HEK293 (cell line): ENCODE measurements around the gene ARHGAP24.

Source experiments
- CTCF ChIA-PET: fragments of 350-600 bp; formaldehyde crosslinking; extraction: SDS; loops from one replicate; lab custom pipeline; 2021; ENCODE audit warnings: antibody characterized with exemption; lab: Yijun Ruan, JAX
- POLR2A ChIA-PET: fragments of 300-600 bp; formaldehyde crosslinking; extraction: SDS; loops from one replicate; lab custom pipeline; 2020; ENCODE audit warnings: antibody characterized with exemption, inconsistent platforms; lab: Yijun Ruan, JAX
- H3K27ac ChIP-seq: fragments of 200-500 bp; sonication (Bioruptor generic); 2 replicates; pipeline ENCODE4 v1.5.1; 2014; ENCODE audit warnings: low read depth, low read length, control low read depth, inconsistent platforms; ENCODE audit errors: extremely low read depth
- H3K36me3 ChIP-seq, 2 experiments: fragments of 200-500 bp in 1 of 2; sonication (Bioruptor generic) in 1 of 2; 1 replicate in 1 of 2; 2 replicates in 1 of 2; pipeline ENCODE4 v1.5.1; 2014 to 2017; ENCODE audit warnings: inconsistent platforms in 2 of 2, low read length in 2 of 2; ENCODE audit not compliant: control insufficient read depth in 2 of 2, insufficient read depth in 1 of 2
- H3K4me1 ChIP-seq: fragments of 200-500 bp; sonication (Bioruptor generic); 2 replicates; pipeline ENCODE4 v1.5.1; 2014; ENCODE audit warnings: mild to moderate bottlenecking, low read length, inconsistent platforms; ENCODE audit not compliant: control insufficient read depth, insufficient read depth
- H3K4me3 ChIP-seq: 2 replicates; pipeline ENCODE4 v1.5.1; 2011; ENCODE audit warnings: low read depth, mild to moderate bottlenecking, control low read depth, low read length, moderate library complexity
- H3K9me3 ChIP-seq: fragments of 200-500 bp; sonication (Bioruptor generic); 2 replicates; pipeline ENCODE4 v1.5.1; 2014; ENCODE audit warnings: low read depth, low read length, inconsistent platforms; ENCODE audit not compliant: control insufficient read depth, insufficient read depth
- BCL11B ChIP-seq: fragments of 450-650 bp; formaldehyde crosslinking; IDR thresholded peaks from 2 replicates; pipeline ENCODE4 v1.5.1; 2016; ENCODE audit warnings: low read depth, missing biosample characterization, missing genetic modification characterization
- EGR2 ChIP-seq: fragments of 450-650 bp; formaldehyde crosslinking; IDR thresholded peaks from 2 replicates; pipeline ENCODE4 v1.5.1; 2016; ENCODE audit warnings: low read depth, missing biosample characterization, missing genetic modification characterization
- FEZF1 ChIP-seq: fragments of 450-650 bp; formaldehyde crosslinking; IDR thresholded peaks from 2 replicates; pipeline ENCODE4 v1.5.1; 2016; ENCODE audit warnings: missing biosample characterization, missing genetic modification characterization
- MEIS1 ChIP-seq: sonication (generic); formaldehyde crosslinking; IDR thresholded peaks from 2 replicates; pipeline ENCODE4 v1.8.1; 2022; ENCODE audit warnings: missing genetic modification reagents, mild to moderate bottlenecking, borderline replicate concordance
- SP3 ChIP-seq: fragments of 450-650 bp; formaldehyde crosslinking; IDR thresholded peaks from 2 replicates; pipeline ENCODE4 v1.5.1; 2016; ENCODE audit warnings: missing biosample characterization, missing genetic modification characterization
- ZBTB17 ChIP-seq: fragments of 450-650 bp; formaldehyde crosslinking; IDR thresholded peaks from 2 replicates; pipeline ENCODE4 v1.5.1; 2016; ENCODE audit warnings: missing biosample characterization, missing genetic modification characterization
- ZBTB48 ChIP-seq: fragments of 450-650 bp; formaldehyde crosslinking; IDR thresholded peaks from 2 replicates; pipeline ENCODE4 v1.5.1; 2016; ENCODE audit warnings: missing biosample characterization, missing genetic modification characterization
- ZFP37 ChIP-seq: fragments of 450-650 bp; formaldehyde crosslinking; IDR thresholded peaks from 2 replicates; pipeline ENCODE4 v1.5.1; 2016; ENCODE audit warnings: missing biosample characterization, missing genetic modification characterization
- ZIC2 ChIP-seq: fragments of 450-650 bp; formaldehyde crosslinking; IDR thresholded peaks from 2 replicates; pipeline ENCODE4 v1.5.1; 2016; ENCODE audit warnings: missing biosample characterization, missing genetic modification characterization
- ZNF175 ChIP-seq: fragments of 450-650 bp; formaldehyde crosslinking; IDR thresholded peaks from 2 replicates; pipeline ENCODE4 v1.5.1; 2016; ENCODE audit warnings: missing biosample characterization, missing genetic modification characterization
- ZNF26 ChIP-seq: fragments of 450-650 bp; formaldehyde crosslinking; IDR thresholded peaks from 2 replicates; pipeline ENCODE4 v1.5.1; 2016; ENCODE audit warnings: missing biosample characterization, missing genetic modification characterization
- ZNF350 ChIP-seq: fragments of 450-650 bp; formaldehyde crosslinking; IDR thresholded peaks from 2 replicates; pipeline ENCODE4 v1.5.0; 2017; ENCODE audit warnings: missing biosample characterization, mild to moderate bottlenecking, missing genetic modification characterization
- ZNF391 ChIP-seq: fragments of 450-650 bp; formaldehyde crosslinking; IDR thresholded peaks from 2 replicates; pipeline ENCODE4 v1.5.1; 2016; ENCODE audit warnings: low read depth, missing biosample characterization, missing genetic modification characterization, borderline replicate concordance
- ZNF48 ChIP-seq: fragments of 450-650 bp; formaldehyde crosslinking; IDR thresholded peaks from 2 replicates; pipeline ENCODE4 v1.5.1; 2016; ENCODE audit warnings: missing biosample characterization, missing genetic modification characterization
- ZNF501 ChIP-seq: fragments of 450-650 bp; formaldehyde crosslinking; IDR thresholded peaks from 2 replicates; pipeline ENCODE4 v1.5.1; 2016; ENCODE audit warnings: missing biosample characterization, missing genetic modification characterization
- ZNF521 ChIP-seq: fragments of 450-650 bp; formaldehyde crosslinking; IDR thresholded peaks from 2 replicates; pipeline ENCODE4 v1.5.1; 2017; ENCODE audit warnings: missing biosample characterization, mild to moderate bottlenecking, missing genetic modification characterization
- ZNF555 ChIP-seq: fragments of 450-650 bp; formaldehyde crosslinking; conservative IDR thresholded peaks from 2 replicates; pipeline ENCODE4 v1.5.1; 2017; ENCODE audit warnings: missing biosample characterization, mild to moderate bottlenecking, missing genetic modification characterization, inconsistent platforms
- ZNF580 ChIP-seq: fragments of 450-650 bp; formaldehyde crosslinking; IDR thresholded peaks from 2 replicates; pipeline ENCODE4 v1.5.1; 2016; ENCODE audit warnings: missing biosample characterization, missing genetic modification characterization
- ZNF600 ChIP-seq: fragments of 450-650 bp; formaldehyde crosslinking; IDR thresholded peaks from 2 replicates; pipeline ENCODE4 v1.5.1; 2016; ENCODE audit warnings: missing biosample characterization, missing genetic modification characterization
- ZNF623 ChIP-seq: fragments of 450-650 bp; formaldehyde crosslinking; IDR thresholded peaks from 2 replicates; pipeline ENCODE4 v1.5.1; 2016; ENCODE audit warnings: missing biosample characterization, missing genetic modification characterization
- ZNF747 ChIP-seq: fragments of 450-650 bp; formaldehyde crosslinking; IDR thresholded peaks from 2 replicates; pipeline ENCODE4 v1.5.1; 2016; ENCODE audit warnings: missing biosample characterization, missing genetic modification characterization
- ZNF768 ChIP-seq: fragments of 450-650 bp; formaldehyde crosslinking; IDR thresholded peaks from 2 replicates; pipeline ENCODE4 v1.5.1; 2018; ENCODE audit warnings: missing biosample characterization, mild to moderate bottlenecking, missing genetic modification characterization
- TF ChIP-seq, protein P1 (sequence below): fragments of 450-650 bp; formaldehyde crosslinking; IDR thresholded peaks from 2 replicates; pipeline ENCODE4 v1.5.1; 2016; ENCODE audit warnings: missing biosample characterization, missing genetic modification characterization
- TF ChIP-seq, protein P2 (sequence below): fragments of 450-650 bp; formaldehyde crosslinking; IDR thresholded peaks from 2 replicates; pipeline ENCODE4 v1.5.1; 2016; ENCODE audit warnings: missing biosample characterization, missing genetic modification characterization

Gene ARHGAP24

DNA sequence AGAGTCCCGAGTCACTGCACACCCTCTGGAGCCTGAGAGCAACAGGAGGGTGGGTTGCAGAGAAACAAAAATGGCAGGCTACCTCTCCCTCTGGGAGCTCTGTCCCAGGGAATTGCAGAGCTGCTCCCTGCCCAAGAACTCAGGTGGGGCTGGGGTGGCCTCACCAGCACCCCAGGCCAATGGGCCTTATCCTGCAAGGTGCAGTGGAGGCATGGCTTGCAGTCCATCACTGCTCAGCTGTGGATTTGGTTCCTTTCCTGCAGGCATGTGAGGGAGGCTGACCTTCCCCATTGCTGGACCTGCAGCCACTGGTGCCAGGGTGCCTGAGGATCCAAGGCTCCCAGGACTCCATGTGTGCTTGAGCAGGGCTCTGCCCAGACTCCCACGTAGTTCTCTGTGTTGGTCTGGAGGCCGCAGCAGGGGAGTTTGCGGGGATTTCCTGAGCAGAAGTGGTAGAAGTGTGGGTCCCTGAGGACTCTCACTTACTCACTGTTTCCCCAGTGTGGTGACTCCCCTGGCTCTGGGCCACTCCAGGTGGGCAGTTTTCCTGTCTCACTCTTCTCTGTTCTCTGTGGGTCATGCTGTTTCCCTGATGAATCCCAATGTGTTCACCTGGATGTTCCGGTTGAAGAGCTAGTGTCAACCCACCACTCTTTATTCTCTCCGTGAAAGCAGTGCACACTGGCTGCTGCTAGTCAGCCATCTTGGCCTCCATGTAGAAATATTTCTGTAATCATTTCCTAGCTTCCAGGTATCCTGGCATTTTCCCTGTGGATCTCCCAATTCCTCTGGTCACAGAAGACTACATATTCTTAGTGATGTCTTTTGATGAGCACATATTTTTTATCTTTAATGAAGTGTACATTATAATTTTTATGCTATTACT lies 82.3 kb downstream of the ARHGAP24 start (continued):
- no peak for TF ChIP-seq ZNF350
- no peak for TF ChIP-seq ZFP37 (tag by site-specific recombination)
- TF ChIP-seq, protein P1, sequence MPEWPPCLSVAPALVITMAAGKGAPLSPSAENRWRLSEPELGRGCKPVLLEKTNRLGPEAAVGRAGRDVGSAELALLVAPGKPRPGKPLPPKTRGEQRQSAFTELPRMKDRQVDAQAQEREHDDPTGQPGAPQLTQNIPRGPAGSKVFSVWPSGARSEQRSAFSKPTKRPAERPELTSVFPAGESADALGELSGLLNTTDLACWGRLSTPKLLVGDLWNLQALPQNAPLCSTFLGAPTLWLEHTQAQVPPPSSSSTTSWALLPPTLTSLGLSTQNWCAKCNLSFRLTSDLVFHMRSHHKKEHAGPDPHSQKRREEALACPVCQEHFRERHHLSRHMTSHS (tag by site-specific recombination): no peak
- no peak for TF ChIP-seq ZBTB48 (tag by site-specific recombination)
- no peak for TF ChIP-seq ZNF521
- TF ChIP-seq ZNF555 (tag by site-specific recombination): no peak
- no peak for TF ChIP-seq ZNF623 (tag by site-specific recombination)
- no peak for TF ChIP-seq EGR2
- no peak for TF ChIP-seq ZIC2 (tag by site-specific recombination)
- TF ChIP-seq, protein P2, sequence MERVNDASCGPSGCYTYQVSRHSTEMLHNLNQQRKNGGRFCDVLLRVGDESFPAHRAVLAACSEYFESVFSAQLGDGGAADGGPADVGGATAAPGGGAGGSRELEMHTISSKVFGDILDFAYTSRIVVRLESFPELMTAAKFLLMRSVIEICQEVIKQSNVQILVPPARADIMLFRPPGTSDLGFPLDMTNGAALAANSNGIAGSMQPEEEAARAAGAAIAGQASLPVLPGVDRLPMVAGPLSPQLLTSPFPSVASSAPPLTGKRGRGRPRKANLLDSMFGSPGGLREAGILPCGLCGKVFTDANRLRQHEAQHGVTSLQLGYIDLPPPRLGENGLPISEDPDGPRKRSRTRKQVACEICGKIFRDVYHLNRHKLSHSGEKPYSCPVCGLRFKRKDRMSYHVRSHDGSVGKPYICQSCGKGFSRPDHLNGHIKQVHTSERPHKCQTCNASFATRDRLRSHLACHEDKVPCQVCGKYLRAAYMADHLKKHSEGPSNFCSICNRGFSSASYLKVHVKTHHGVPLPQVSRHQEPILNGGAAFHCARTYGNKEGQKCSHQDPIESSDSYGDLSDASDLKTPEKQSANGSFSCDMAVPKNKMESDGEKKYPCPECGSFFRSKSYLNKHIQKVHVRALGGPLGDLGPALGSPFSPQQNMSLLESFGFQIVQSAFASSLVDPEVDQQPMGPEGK: no peak
- TF ChIP-seq, all 188 proteins: peak for 0

- no peak overlapping the region for H3K27ac ChIP-seq
- H3K36me3 ChIP-seq: no peaks in the 10 kb centered on the region
- no peak for TF ChIP-seq FEZF1 (tag by site-specific recombination)
- TF ChIP-seq, all 188 proteins: peak for 0
- ChIA-PET POLR2A (no interaction called here), CTCF (no interaction called here)
- no peaks in the 10 kb centered on the region for H3K4me1 ChIP-seq
- no peaks in the 10 kb centered on the region for H3K9me3 ChIP-seq
- no peak overlapping the region for H3K4me3 ChIP-seq
Measured at GRCh38 chr4:85565761-85566480, 91.0 kb downstream of the ARHGAP24 start.

- Histone ChIP-seq H3K36me3 (no peaks in the 10 kb centered on the region), H3K9me3 (no peaks in the 10 kb centered on the region), H3K4me1 (no peaks in the 10 kb centered on the region), H3K27ac (no peak overlapping the region), H3K4me3 (no peak overlapping the region)
- no peak for TF ChIP-seq ZNF747 (tag by site-specific recombination)
- TF ChIP-seq SP3 (tag by site-specific recombination): no peak
- TF ChIP-seq ZNF26 (tag by site-specific recombination): no peak
- no peak for TF ChIP-seq MEIS1 (CRISPR knock-in tag)
- TF ChIP-seq ZNF580 (tag by site-specific recombination): no peak
- TF ChIP-seq ZNF501 (tag by site-specific recombination): no peak
- TF ChIP-seq ZNF600 (tag by site-specific recombination): no peak
- no peak for TF ChIP-seq ZNF350
- TF ChIP-seq ZNF48 (tag by site-specific recombination): no peak
- no peak for TF ChIP-seq ZNF391 (tag by site-specific recombination)
- TF ChIP-seq ZNF175 (tag by site-specific recombination): no peak
- TF ChIP-seq ZBTB17 (tag by site-specific recombination): no peak
- no peak for TF ChIP-seq BCL11B (tag by site-specific recombination)
- TF ChIP-seq ZNF768 (tag by site-specific recombination): no peak
- ChIA-PET POLR2A (no interaction called here), CTCF (no interaction called here)
Measured at GRCh38 chr4:85569730-85570299, 94.9 kb downstream of the ARHGAP24 start.
